ENCODE results near the gene KCNMB1. TPM values are rescaled to one million over a fixed set of nuclear protein-coding genes. Genes with fewer than 3 reads are reported as not detected.
A peak's percentile ranks its signal among the peaks of the same experiment; 100 is the strongest.

KCNMB1 gene
- total and polyA plus RNA-seq, 8 donors: 0.05 to 0.94 (median 0.30) TPM

- DNase-seq (peak; percentile 23 to 84 (median 64)), FAIRE-seq (no peak), ATAC-seq (peak; percentile 63 to 98 (median 92))
- peak; percentile 94 to 98 (median 96) for TF ChIP-seq CTCF (IDR thresholded peaks at IDR 0.05)
- Histone ChIP-seq H3K4me1 (no peaks in the 10 kb centered on the region), H3K4me3 (no peak overlapping the region), H3K9me3 (no peaks in the 10 kb centered on the region), H3K27me3 (no peaks in the 10 kb centered on the region), H3K27ac (no peak overlapping the region), H3K36me3 (no peaks in the 10 kb centered on the region)
- 31 to 36% methylated on average over 16 of the region's 16 CpGs for WGBS, 2 donors
- intact Hi-C loops (cut with DNase I): loop anchor here (5.0 to 10.0 kb wide), 3 partner anchors 190 to 197 kb away; no protein-coding TSS in a partner anchor
Measured at GRCh38 chr5:170434966-170435605, 45.9 kb upstream of the KCNMB1 start.

- no peak for ATAC-seq
- 88 to 90% methylated on average over 3 of the region's 3 CpGs for WGBS, 2 donors
Measured at GRCh38 chr5:170432669-170433068, 43.5 kb upstream of the KCNMB1 start.

GRCh38 chr5:170431571-170431970 lies 42.4 kb upstream of the KCNMB1 start:
- ATAC-seq (no peak), FAIRE-seq (no peak), DNase-seq (no peak)
- Histone ChIP-seq H3K27ac (no peak overlapping the region), H3K4me3 (no peak overlapping the region), H3K4me1 (no peaks in the 10 kb centered on the region), H3K36me3 (no peaks in the 10 kb centered on the region), H3K9me3 (no peaks in the 10 kb centered on the region), H3K27me3 (no peaks in the 10 kb centered on the region)
- WGBS, 2 donors: 63 to 65% methylated on average over 4 of the region's 4 CpGs
- no peak for TF ChIP-seq CTCF (IDR thresholded peaks at IDR 0.05)
- intact Hi-C loops (cut with DNase I): loop anchor here in 1 of 3 donors (10.0 kb wide), 1 partner anchor 193 kb away; no protein-coding TSS in a partner anchor

More at GRCh38 chr5:170432669-170433068, 43.5 kb upstream of the KCNMB1 start:
- no peak for DNase-seq
- intact Hi-C loops (cut with DNase I): loop anchor here in 1 of 3 donors (10.0 kb wide), 1 partner anchor 192 kb away; no protein-coding TSS in a partner anchor
- Histone ChIP-seq H3K9me3 (no peaks in the 10 kb centered on the region), H3K36me3 (no peaks in the 10 kb centered on the region), H3K27me3 (no peaks in the 10 kb centered on the region), H3K4me3 (no peak overlapping the region), H3K4me1 (no peaks in the 10 kb centered on the region), H3K27ac (no peak overlapping the region)
- no peak for TF ChIP-seq CTCF (IDR thresholded peaks at IDR 0.05)
- FAIRE-seq: no peak

GRCh38 chr5:170430866-170431437 lies 41.8 kb upstream of the KCNMB1 start:
- H3K4me3 ChIP-seq: no peak overlapping the region
- intact Hi-C loops (cut with DNase I): loop anchor here in 1 of 3 donors (10.0 kb wide), 1 partner anchor 194 kb away; no protein-coding TSS in a partner anchor
- no peak for DNase-seq
- no peak overlapping the region for H3K27ac ChIP-seq
- H3K27me3 ChIP-seq: no peaks in the 10 kb centered on the region
- WGBS, 2 donors: 69 to 70% methylated on average over 10 of the region's 10 CpGs
- no peak for FAIRE-seq
- H3K9me3 ChIP-seq: no peaks in the 10 kb centered on the region
- H3K36me3 ChIP-seq: no peaks in the 10 kb centered on the region
- no peak for TF ChIP-seq CTCF (IDR thresholded peaks at IDR 0.05)
- ATAC-seq: no peak
- H3K4me1 ChIP-seq: no peaks in the 10 kb centered on the region

GRCh38 chr5:170430256-170430655 lies 41.1 kb upstream of the KCNMB1 start:
- WGBS, 2 donors: 48 to 53% methylated on average over 4 of the region's 4 CpGs
- FAIRE-seq (no peak), ATAC-seq (no peak), DNase-seq (no peak)
- Histone ChIP-seq H3K4me3 (no peak overlapping the region), H3K9me3 (no peaks in the 10 kb centered on the region), H3K27ac (no peak overlapping the region), H3K27me3 (no peaks in the 10 kb centered on the region), H3K4me1 (no peaks in the 10 kb centered on the region), H3K36me3 (no peaks in the 10 kb centered on the region)
- intact Hi-C loops (cut with DNase I): loop anchor here in 1 of 3 donors (10.0 kb wide), 1 partner anchor 195 kb away; no protein-coding TSS in a partner anchor
- TF ChIP-seq CTCF (IDR thresholded peaks at IDR 0.05): no peak
